HepG2 (cell line): ENCODE results near the gene TMEM80. TPM values are rescaled to one million over a fixed set of nuclear protein-coding genes. Genes with fewer than 3 reads are reported as not detected.

Experiments
- CHD2 ChIP-seq: IDR thresholded peaks from 2 replicates; pipeline ENCODE4 v1.6.1; 2011; ENCODE audit warnings: low read depth, low read length, improper control_type of control experiment
- MED13 ChIP-seq: sonication (generic); formaldehyde crosslinking; IDR thresholded peaks from 2 replicates; pipeline ENCODE4 v1.5.0; 2020; ENCODE audit warnings: missing genetic modification reagents
- MXI1 ChIP-seq: IDR thresholded peaks from 3 replicates; pipeline ENCODE4 v1.6.1; 2012; ENCODE audit warnings: low read depth, low read length, inconsistent platforms, borderline replicate concordance
- NCOA1 ChIP-seq: sonication (generic); formaldehyde crosslinking; IDR thresholded peaks from 2 replicates; pipeline ENCODE4 v1.9.0; 2021; ENCODE audit warnings: missing genetic modification reagents
- POLR2AphosphoS5 ChIP-seq: IDR thresholded peaks from 2 replicates; pipeline ENCODE4 v1.6.1; 2012; ENCODE audit warnings: low read depth, low read length
- PRMT3 ChIP-seq: sonication (generic); formaldehyde crosslinking; IDR thresholded peaks from 2 replicates; pipeline ENCODE4 v1.8.1; 2022; ENCODE audit warnings: low read depth, mild to moderate bottlenecking, moderate library complexity, missing genetic modification reagents, borderline replicate concordance
- SMARCE1 ChIP-seq: fragments of 450-650 bp; IDR thresholded peaks from 2 replicates; pipeline ENCODE4 v1.6.1; 2017; ENCODE audit warnings: borderline replicate concordance
- SNRNP70 ChIP-seq: fragments of 200-400 bp; formaldehyde crosslinking; IDR thresholded peaks from 2 replicates; pipeline ENCODE4 v1.6.1; 2017; ENCODE audit warnings: mild to moderate bottlenecking, low read depth, low read length, moderate library complexity
- SYNCRIP ChIP-seq: fragments of 200-400 bp; formaldehyde crosslinking; IDR thresholded peaks from 2 replicates; pipeline ENCODE4 v1.6.1; 2018; ENCODE audit warnings: mild to moderate bottlenecking, low read depth, low read length; ENCODE audit not compliant: insufficient read depth
- ZBTB39 ChIP-seq: sonication (generic); formaldehyde crosslinking; IDR thresholded peaks from 2 replicates; pipeline ENCODE4 v1.5.0; 2020; ENCODE audit warnings: missing genetic modification reagents
- ZFP37 ChIP-seq: sonication (generic); formaldehyde crosslinking; IDR thresholded peaks from 2 replicates; pipeline ENCODE4 v1.4.0; 2020; ENCODE audit warnings: missing genetic modification reagents, borderline replicate concordance
- ZFX ChIP-seq: sonication (generic); formaldehyde crosslinking; IDR thresholded peaks from 2 replicates; pipeline ENCODE4 v1.4.0; 2020; ENCODE audit warnings: mild to moderate bottlenecking, low read depth, missing genetic modification reagents, moderate library complexity
- ZNF318 ChIP-seq: sonication (generic); formaldehyde crosslinking; IDR thresholded peaks from 2 replicates; pipeline ENCODE4 v1.4.0; 2020; ENCODE audit warnings: mild to moderate bottlenecking, missing genetic modification reagents
- ZNF354B ChIP-seq: sonication (generic); formaldehyde crosslinking; IDR thresholded peaks from 2 replicates; pipeline ENCODE4 v1.8.0; 2022; ENCODE audit warnings: mild to moderate bottlenecking, missing genetic modification reagents
- ZNF563 ChIP-seq: sonication (generic); formaldehyde crosslinking; IDR thresholded peaks from 2 replicates; pipeline ENCODE4 v1.8.0; 2022; ENCODE audit warnings: mild to moderate bottlenecking, moderate library complexity, missing genetic modification reagents
- ZNF572 ChIP-seq: sonication (generic); formaldehyde crosslinking; IDR thresholded peaks from 2 replicates; pipeline ENCODE4 v1.5.1; 2020; ENCODE audit warnings: mild to moderate bottlenecking, missing genetic modification reagents
- ZNF607 ChIP-seq: sonication (generic); formaldehyde crosslinking; IDR thresholded peaks from 2 replicates; pipeline ENCODE4 v1.5.1; 2020; ENCODE audit warnings: missing genetic modification reagents, mild to moderate bottlenecking, borderline replicate concordance
- ZNF749 ChIP-seq: sonication (generic); formaldehyde crosslinking; IDR thresholded peaks from 2 replicates; pipeline ENCODE4 v1.8.0; 2022; ENCODE audit warnings: mild to moderate bottlenecking, missing genetic modification reagents, moderate library complexity, borderline replicate concordance
- ZNF768 ChIP-seq: sonication (generic); formaldehyde crosslinking; IDR thresholded peaks from 2 replicates; pipeline ENCODE4 v1.4.0; 2020; ENCODE audit warnings: missing genetic modification reagents
- ZNF777 ChIP-seq: sonication (generic); formaldehyde crosslinking; IDR thresholded peaks from 2 replicates; pipeline ENCODE4 v1.4.0; 2020; ENCODE audit warnings: missing genetic modification reagents
- polyA plus RNA-seq, 8 experiments: library from polyadenylated mRNA; depleted of rRNA in 3 of 8; stranded (reverse) in 7 of 8; unstranded in 1 of 8; fragments of >200 nt; fragmentation: Illumina TruSeq in 4 of 8; extraction: Trizol in 4 of 8; gene quantifications; 2 replicates each; pipeline versions ENCODE4 v1.2.1 to v1.2.3, GENCODE V29; 2011 to 2016; ENCODE audit warnings: low read depth in 4 of 8, missing spikeins in 1 of 8, mixed read lengths in 1 of 8; ENCODE audit not compliant: insufficient read depth in 1 of 8
- total RNA-seq, 5 experiments: library from RNA; depleted of rRNA; stranded (reverse); fragments of >200 nt; fragmentation: Illumina TruSeq; extraction: Trizol; gene quantifications; 2 replicates each; pipeline ENCODE4 v1.2.3, GENCODE V29; 2016; ENCODE audit warnings: low read depth in 1 of 5

The TMEM80 gene
- total and polyA plus RNA-seq, 2 of the 13 experiments (the other 11 are each of a cell fraction or from before 2014, with no cell fraction given) = 5.6 to 17.1 TPM

GRCh38 chr11:695538-696248 is at the start of gene TMEM80 (continued):
- TF ChIP-seq ZNF318 (CRISPR knock-in tag) = 0 out of 2 replicates have a peak, but pooled peaks have one; percentile 25
- peak; percentile 48; the same call in 1 of the 2 replicates for TF ChIP-seq ZNF607 (CRISPR knock-in tag)
- peak; percentile 30; the same call in 1 of the 2 replicates for TF ChIP-seq POLR2AphosphoS5
- TF ChIP-seq ZNF354B (CRISPR knock-in tag) = no peak
- no peak for TF ChIP-seq CHD2
- TF ChIP-seq ZFP37 (CRISPR knock-in tag) = no peak
- no peak for TF ChIP-seq SNRNP70
- peak; percentile 81 for TF ChIP-seq ZFX (CRISPR knock-in tag)
- TF ChIP-seq SMARCE1 = no peak
- no peak for TF ChIP-seq ZBTB39 (CRISPR knock-in tag)
- TF ChIP-seq PRMT3 (CRISPR knock-in tag) = peak; percentile 70; the same call in 1 of the 2 replicates
- TF ChIP-seq NCOA1 = no peak
- TF ChIP-seq SYNCRIP = no peak
- TF ChIP-seq MED13 (CRISPR knock-in tag) = no peak
- TF ChIP-seq ZNF572 (CRISPR knock-in tag) = no peak
- no peak; the same call in 1 of the 2 replicates for TF ChIP-seq ZNF768 (CRISPR knock-in tag)
- 0 out of 2 replicates have a peak, but pooled peaks have one; percentile 42 for TF ChIP-seq ZNF749
- TF ChIP-seq ZNF777 = peak; percentile 21; the same call in 1 of the 2 replicates
- 0 out of 3 replicates have a peak, but pooled peaks have one; percentile 41 for TF ChIP-seq MXI1
- TF ChIP-seq ZNF563 (CRISPR knock-in tag) = peak; percentile 70
